HG02623 (cell line): Measurements from ENCODE around the gene ASF1B.

Experiments used
- ATAC-seq: cut with Tn5 transposase; IDR thresholded peaks from one replicate; pipeline ENCODE4 v1.9.1; 2021; ENCODE audit warnings: moderate library complexity; ENCODE audit not compliant: unreplicated experiment

ASF1B gene

GRCh38 chr19:14088634-14089411 is 47.6 kb downstream of the ASF1B start:
- no peak for ATAC-seq

GRCh38 chr19:14086098-14086497 is 50.3 kb downstream of the ASF1B start:
- no peak for ATAC-seq

- ATAC-seq: no peak
These were observed 50.9 kb downstream of the ASF1B start, which contains the start of gene C19orf67 for GRCh38 chr19:14085309-14085995. Gene C19orf67, minus strand, starts transcription at chr19:14085783. Its CDS starts 156 bp downstream, at chr19:14085627.

GRCh38 chr19:14082675-14082960 is 53.8 kb downstream of the ASF1B start:
- no peak for ATAC-seq

GRCh38 chr19:14081797-14082674 is 54.4 kb downstream of the ASF1B start:
- ATAC-seq: no peak

GRCh38 chr19:14080887-14081796 is 55.2 kb downstream of the ASF1B start:
- ATAC-seq: peak; percentile 85

- ATAC-seq: no peak
These were observed 58.0 kb downstream of the ASF1B start for GRCh38 chr19:14078411-14078810.

- ATAC-seq: no peak
These were observed 62.2 kb downstream of the ASF1B start for GRCh38 chr19:14073925-14074838.

GRCh38 chr19:14073261-14073924 is 63.0 kb downstream of the ASF1B start:
- peak; percentile 51 for ATAC-seq

GRCh38 chr19:14072535-14073260 is 63.7 kb downstream of the ASF1B start, which contains the start of gene MISP3:
Gene MISP3, plus strand, starts transcription at chr19:14072786. Its CDS starts 524 bp downstream, at chr19:14073310.
- no peak for ATAC-seq

GRCh38 chr19:14070268-14071050 is 65.9 kb downstream of the ASF1B start:
- no peak for ATAC-seq
